Daoy (cell line): ENCODE results near the gene FLRT1. TPM values are rescaled to one million over a fixed set of nuclear protein-coding genes. Genes with fewer than 3 reads are reported as not detected.
A peak's percentile ranks its signal among the peaks of the same experiment; 100 is the strongest.
"Not testable (repeated sequence)": the region's sequence is repeated elsewhere in the genome, so short reads cannot be mapped to it uniquely, and the experiment has no call there.

Experiments used
- DNase-seq: peaks from one replicate; pipeline ENCODE4 v3.0.0-alpha.2; 2015; ENCODE audit warnings: low read depth
- total RNA-seq: library from RNA; depleted of rRNA; stranded (reverse); fragments of >200 nt; shearing (Covaris generic); gene quantifications from 2 replicates; pipeline ENCODE4 v1.2.3, GENCODE V29; 2014

Gene FLRT1
- total RNA-seq, 1 experiment from 2014 or later, result not detected

- DNase-seq, result peak; percentile 71
These were observed 10.5 kb upstream of the FLRT1 start for GRCh38 chr11:64025205-64025604.

- peak; percentile 40 for DNase-seq
These were observed 9.0 kb upstream of the FLRT1 start for GRCh38 chr11:64026575-64027205.

GRCh38 chr11:64027651-64028397 lies 7.9 kb upstream of the FLRT1 start:
- no peak for DNase-seq

GRCh38 chr11:64028398-64029115 lies 7.2 kb upstream of the FLRT1 start:
- no peak for DNase-seq

- no peak for DNase-seq
These were observed 6.0 kb upstream of the FLRT1 start for GRCh38 chr11:64029773-64030172.

- DNase-seq, result no peak
These were observed 4.7 kb upstream of the FLRT1 start for GRCh38 chr11:64031001-64031400.

GRCh38 chr11:64032050-64032449 lies 3.7 kb upstream of the FLRT1 start:
- DNase-seq, result peak; percentile 55

- no peak for DNase-seq
These were observed 1.3 kb upstream of the FLRT1 start for GRCh38 chr11:64034411-64034811.

GRCh38 chr11:64035081-64035524 lies 628 bp upstream of the FLRT1 start:
- DNase-seq, result no peak

- peak; percentile 64 for DNase-seq
These were observed 626 bp downstream of the FLRT1 start for GRCh38 chr11:64036087-64037026.

- no peak for DNase-seq
These were observed 1.4 kb downstream of the FLRT1 start for GRCh38 chr11:64037027-64037634.

- DNase-seq, result no peak
These were observed 2.8 kb downstream of the FLRT1 start for GRCh38 chr11:64038500-64038899.

- no peak for DNase-seq
These were observed 3.4 kb downstream of the FLRT1 start for GRCh38 chr11:64039012-64039665.

GRCh38 chr11:64040684-64041322 lies 5.1 kb downstream of the FLRT1 start:
- DNase-seq, result no peak

GRCh38 chr11:64041846-64042245 lies 6.1 kb downstream of the FLRT1 start:
- DNase-seq, result no peak

- DNase-seq, result no peak
These were observed 6.6 kb downstream of the FLRT1 start for GRCh38 chr11:64042301-64042700.

GRCh38 chr11:64043545-64043944 lies 7.8 kb downstream of the FLRT1 start:
- DNase-seq, result no peak

GRCh38 chr11:64044730-64045393 lies 9.1 kb downstream of the FLRT1 start:
- DNase-seq, result no peak

GRCh38 chr11:64045700-64046099 lies 10.0 kb downstream of the FLRT1 start:
- DNase-seq, result no peak

- not testable (repeated sequence) for DNase-seq
These were observed 11.6 kb downstream of the FLRT1 start for GRCh38 chr11:64047373-64047772.
